Kidney epithelial cell (primary cell): Measurements from ENCODE around the gene DRAXIN. TPM values are rescaled to one million over a fixed set of nuclear protein-coding genes. Genes with fewer than 3 reads are reported as not detected.

ENCODE experiments used
- DNase-seq: peaks from one replicate; pipeline ENCODE4 v3.0.0-alpha.2; 2010; ENCODE audit warnings: low read depth
- H3K27me3 ChIP-seq: 2 replicates; pipeline ENCODE4 v1.6.0; 2011; ENCODE audit warnings: low read length; ENCODE audit not compliant: control insufficient read depth, insufficient read depth
- H3K36me3 ChIP-seq: 2 replicates; pipeline ENCODE4 v1.5.1; 2011; ENCODE audit warnings: low read length; ENCODE audit not compliant: control insufficient read depth, insufficient read depth
- H3K4me3 ChIP-seq: 2 replicates; pipeline ENCODE4 v1.5.1; 2011; ENCODE audit warnings: low read depth, mild to moderate bottlenecking, control low read depth, low read length
- total RNA-seq: library from RNA; depleted of rRNA; stranded (reverse); fragments of >200 nt; gene quantifications from 2 replicates; pipeline ENCODE4 v1.2.3, GENCODE V29; 2015
- TF ChIP-seq, protein P1 (sequence below): IDR thresholded peaks from 2 replicates; pipeline ENCODE4 v1.5.1; 2011; ENCODE audit warnings: mild to moderate bottlenecking, moderate library complexity, low read length, control low read depth, inconsistent platforms; ENCODE audit not compliant: insufficient read depth, poor library complexity, severe bottlenecking

DRAXIN gene
- total RNA-seq, 1 donor from 2014 or later = 2.8 TPM

GRCh38 chr1:11720033-11720376 lies 28.5 kb downstream of the DRAXIN start:
- peaks cover 15% of the 10 kb centered on the region for H3K27me3 ChIP-seq
- TF ChIP-seq, protein P1, sequence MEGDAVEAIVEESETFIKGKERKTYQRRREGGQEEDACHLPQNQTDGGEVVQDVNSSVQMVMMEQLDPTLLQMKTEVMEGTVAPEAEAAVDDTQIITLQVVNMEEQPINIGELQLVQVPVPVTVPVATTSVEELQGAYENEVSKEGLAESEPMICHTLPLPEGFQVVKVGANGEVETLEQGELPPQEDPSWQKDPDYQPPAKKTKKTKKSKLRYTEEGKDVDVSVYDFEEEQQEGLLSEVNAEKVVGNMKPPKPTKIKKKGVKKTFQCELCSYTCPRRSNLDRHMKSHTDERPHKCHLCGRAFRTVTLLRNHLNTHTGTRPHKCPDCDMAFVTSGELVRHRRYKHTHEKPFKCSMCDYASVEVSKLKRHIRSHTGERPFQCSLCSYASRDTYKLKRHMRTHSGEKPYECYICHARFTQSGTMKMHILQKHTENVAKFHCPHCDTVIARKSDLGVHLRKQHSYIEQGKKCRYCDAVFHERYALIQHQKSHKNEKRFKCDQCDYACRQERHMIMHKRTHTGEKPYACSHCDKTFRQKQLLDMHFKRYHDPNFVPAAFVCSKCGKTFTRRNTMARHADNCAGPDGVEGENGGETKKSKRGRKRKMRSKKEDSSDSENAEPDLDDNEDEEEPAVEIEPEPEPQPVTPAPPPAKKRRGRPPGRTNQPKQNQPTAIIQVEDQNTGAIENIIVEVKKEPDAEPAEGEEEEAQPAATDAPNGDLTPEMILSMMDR = no peak
- no peak overlapping the region for H3K4me3 ChIP-seq
- H3K36me3 ChIP-seq = no peaks in the 10 kb centered on the region
- no peak for DNase-seq

GRCh38 chr1:11720525-11720924 lies 29.0 kb downstream of the DRAXIN start:
- Histone ChIP-seq H3K4me3 (no peak overlapping the region), H3K36me3 (no peaks in the 10 kb centered on the region), H3K27me3 (peaks cover 13% of the 10 kb centered on the region)
- no peak for DNase-seq
- TF ChIP-seq, protein P1 = no peak

- Histone ChIP-seq H3K27me3 (peaks cover 11% of the 10 kb centered on the region), H3K4me3 (no peak overlapping the region), H3K36me3 (no peaks in the 10 kb centered on the region)
- TF ChIP-seq, protein P1 = no peak
- no peak for DNase-seq
Observed at GRCh38 chr1:11721311-11721710, 29.8 kb downstream of the DRAXIN start.

DNA sequence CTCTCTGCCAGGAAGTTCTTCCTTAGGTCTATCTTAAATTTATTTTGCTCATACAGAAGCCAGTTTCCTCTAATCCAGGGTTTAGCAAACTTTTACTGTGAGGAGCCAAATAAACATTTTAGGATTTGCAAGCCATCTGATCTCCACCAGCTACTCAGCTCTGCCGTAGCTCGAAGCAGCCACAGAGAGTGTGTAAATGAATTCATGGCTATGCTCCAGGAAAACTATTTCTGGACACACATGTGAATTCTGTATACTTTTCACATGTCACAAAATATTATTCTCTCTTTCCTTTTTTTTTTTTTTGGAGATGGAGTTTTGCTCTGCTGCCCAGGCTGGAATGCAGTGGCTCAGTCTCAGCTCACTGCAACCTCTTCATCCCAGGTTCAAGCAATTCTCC lies 31.0 kb downstream of the DRAXIN start:
- peaks cover 11% of the 10 kb centered on the region for H3K27me3 ChIP-seq
- TF ChIP-seq, protein P1 = no peak
- no peaks in the 10 kb centered on the region for H3K36me3 ChIP-seq
- no peak overlapping the region for H3K4me3 ChIP-seq
- no peak for DNase-seq

DNA sequence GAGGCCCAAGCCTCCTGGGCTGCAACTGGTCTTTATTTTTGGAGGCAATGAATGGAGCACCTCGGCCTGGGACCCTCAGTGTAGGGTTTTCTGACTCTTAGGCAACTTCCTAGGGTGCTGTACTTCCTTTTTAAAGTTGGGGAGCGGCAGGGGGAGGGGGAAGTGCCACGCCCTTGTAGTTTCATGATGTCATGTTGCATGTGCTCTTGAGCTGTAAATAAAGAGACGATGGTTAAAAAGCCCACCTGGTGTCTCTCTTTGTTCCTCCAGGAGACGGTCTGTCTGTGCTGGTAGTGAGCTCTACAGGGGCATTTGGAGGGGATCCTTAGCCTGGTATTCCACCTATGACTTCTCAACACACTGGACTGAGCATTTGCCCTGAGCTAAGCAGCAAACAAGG lies 34.1 kb downstream of the DRAXIN start:
- no peak for DNase-seq
- H3K27me3 ChIP-seq = peaks cover 6% of the 10 kb centered on the region
- no peaks in the 10 kb centered on the region for H3K36me3 ChIP-seq
- TF ChIP-seq, protein P1 = no peak
- no peak overlapping the region for H3K4me3 ChIP-seq

DNA sequence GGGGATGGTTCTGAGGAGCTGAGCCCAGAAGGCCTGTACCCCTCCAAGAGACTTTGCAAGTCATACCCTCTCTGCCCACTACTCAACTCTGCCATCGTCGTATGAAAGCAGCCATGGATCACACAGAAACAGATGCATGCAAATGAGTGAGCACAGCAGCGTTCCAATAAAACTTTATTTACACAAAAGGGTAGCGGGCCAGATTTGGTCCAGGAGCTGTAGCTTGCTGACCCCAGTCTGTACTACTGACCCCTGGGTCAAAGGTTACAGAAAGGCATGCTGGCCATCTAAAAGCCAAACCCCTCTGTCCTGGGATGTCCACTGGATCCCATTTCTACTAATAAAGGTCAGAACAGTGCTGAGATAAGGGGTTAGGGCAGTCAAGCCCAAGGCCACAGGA lies 35.6 kb downstream of the DRAXIN start:
- no peaks in the 10 kb centered on the region for H3K36me3 ChIP-seq
- TF ChIP-seq, protein P1 = no peak
- DNase-seq = no peak

More for the DNA sequence above, 35.6 kb downstream of the DRAXIN start:
- H3K4me3 ChIP-seq = no peak overlapping the region
- H3K27me3 ChIP-seq = peaks cover 3% of the 10 kb centered on the region
